GM18870 (cell line): ENCODE results near the gene BRIP1.

ENCODE experiments used
- ATAC-seq: cut with Tn5 transposase; IDR thresholded peaks from one replicate; pipeline ENCODE4 v1.9.1; 2021; ENCODE audit warnings: moderate library complexity; ENCODE audit not compliant: unreplicated experiment

BRIP1 gene

GRCh38 chr17:61638087-61638486, 225.2 kb downstream of the BRIP1 start:
- no peak for ATAC-seq

- ATAC-seq: no peak
Measured at GRCh38 chr17:61635913-61636432, 227.4 kb downstream of the BRIP1 start.

- no peak for ATAC-seq
Measured at GRCh38 chr17:61634942-61635538, 228.3 kb downstream of the BRIP1 start.

- no peak for ATAC-seq
Measured at GRCh38 chr17:61634011-61634539, 229.3 kb downstream of the BRIP1 start.

- no peak for ATAC-seq
Measured at GRCh38 chr17:61632826-61633225, 230.5 kb downstream of the BRIP1 start.

- no peak for ATAC-seq
Measured at GRCh38 chr17:61631800-61632199, 231.5 kb downstream of the BRIP1 start.
